GM12874 (cell line): ENCODE data around the gene IQCB1.

ENCODE experiments used
- TF ChIP-seq, protein P1 (sequence below): IDR thresholded peaks from 2 replicates; pipeline ENCODE4 v1.5.1; 2011; ENCODE audit warnings: low read depth, mild to moderate bottlenecking, control low read depth, low read length, moderate library complexity; ENCODE audit not compliant: insufficient read depth

The IQCB1 gene, protein sequence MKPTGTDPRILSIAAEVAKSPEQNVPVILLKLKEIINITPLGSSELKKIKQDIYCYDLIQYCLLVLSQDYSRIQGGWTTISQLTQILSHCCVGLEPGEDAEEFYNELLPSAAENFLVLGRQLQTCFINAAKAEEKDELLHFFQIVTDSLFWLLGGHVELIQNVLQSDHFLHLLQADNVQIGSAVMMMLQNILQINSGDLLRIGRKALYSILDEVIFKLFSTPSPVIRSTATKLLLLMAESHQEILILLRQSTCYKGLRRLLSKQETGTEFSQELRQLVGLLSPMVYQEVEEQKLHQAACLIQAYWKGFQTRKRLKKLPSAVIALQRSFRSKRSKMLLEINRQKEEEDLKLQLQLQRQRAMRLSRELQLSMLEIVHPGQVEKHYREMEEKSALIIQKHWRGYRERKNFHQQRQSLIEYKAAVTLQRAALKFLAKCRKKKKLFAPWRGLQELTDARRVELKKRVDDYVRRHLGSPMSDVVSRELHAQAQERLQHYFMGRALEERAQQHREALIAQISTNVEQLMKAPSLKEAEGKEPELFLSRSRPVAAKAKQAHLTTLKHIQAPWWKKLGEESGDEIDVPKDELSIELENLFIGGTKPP

DNA sequence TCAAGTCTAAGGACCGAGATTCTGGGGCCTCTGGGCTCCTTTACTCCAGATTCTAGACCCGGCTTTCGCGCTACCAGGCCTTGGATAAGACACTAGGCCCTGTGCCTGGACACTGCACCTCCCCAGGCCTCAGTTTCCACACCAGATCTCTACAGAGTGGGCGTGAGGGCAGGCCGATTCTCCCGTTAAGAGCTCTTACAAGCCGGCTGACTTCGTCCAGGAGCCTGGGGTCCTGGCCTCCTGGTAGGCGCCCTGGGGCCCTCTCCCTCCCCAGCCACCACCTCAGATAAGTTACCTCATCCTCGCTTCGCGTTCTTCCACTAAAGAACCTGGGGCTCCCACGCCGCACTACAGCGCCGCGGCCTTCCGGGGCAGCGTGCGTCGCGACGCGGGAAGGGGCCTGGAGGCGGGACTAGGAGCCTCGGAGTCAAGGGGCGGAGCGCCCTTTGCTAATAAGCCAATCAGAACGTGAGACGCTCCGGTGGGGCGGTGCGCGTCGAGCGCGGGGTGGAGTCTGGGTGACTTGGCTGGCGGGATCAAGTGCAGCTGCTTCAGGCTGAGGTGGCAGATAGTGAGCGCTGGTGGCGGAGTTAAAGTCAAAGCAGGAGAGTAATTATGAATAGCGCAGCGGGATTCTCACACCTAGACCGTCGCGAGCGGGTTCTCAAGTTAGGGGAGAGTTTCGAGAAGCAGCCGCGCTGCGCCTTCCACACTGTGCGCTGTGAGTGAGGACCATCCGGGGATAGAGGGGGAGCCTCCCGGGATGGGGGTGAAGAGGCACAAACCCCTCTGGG is at the start of gene IQCB1, which contains the start of gene EAF2:
IQCB1 (minus strand) TSS at position 390 of the 794 bp plus-strand sequence. CDS start 6,100 bp downstream, outside the sequence.
EAF2 (plus strand) TSS at position 539 of the 794 bp plus-strand sequence; CDS start at position 616, 77 bp downstream.
- TF ChIP-seq, protein P1, sequence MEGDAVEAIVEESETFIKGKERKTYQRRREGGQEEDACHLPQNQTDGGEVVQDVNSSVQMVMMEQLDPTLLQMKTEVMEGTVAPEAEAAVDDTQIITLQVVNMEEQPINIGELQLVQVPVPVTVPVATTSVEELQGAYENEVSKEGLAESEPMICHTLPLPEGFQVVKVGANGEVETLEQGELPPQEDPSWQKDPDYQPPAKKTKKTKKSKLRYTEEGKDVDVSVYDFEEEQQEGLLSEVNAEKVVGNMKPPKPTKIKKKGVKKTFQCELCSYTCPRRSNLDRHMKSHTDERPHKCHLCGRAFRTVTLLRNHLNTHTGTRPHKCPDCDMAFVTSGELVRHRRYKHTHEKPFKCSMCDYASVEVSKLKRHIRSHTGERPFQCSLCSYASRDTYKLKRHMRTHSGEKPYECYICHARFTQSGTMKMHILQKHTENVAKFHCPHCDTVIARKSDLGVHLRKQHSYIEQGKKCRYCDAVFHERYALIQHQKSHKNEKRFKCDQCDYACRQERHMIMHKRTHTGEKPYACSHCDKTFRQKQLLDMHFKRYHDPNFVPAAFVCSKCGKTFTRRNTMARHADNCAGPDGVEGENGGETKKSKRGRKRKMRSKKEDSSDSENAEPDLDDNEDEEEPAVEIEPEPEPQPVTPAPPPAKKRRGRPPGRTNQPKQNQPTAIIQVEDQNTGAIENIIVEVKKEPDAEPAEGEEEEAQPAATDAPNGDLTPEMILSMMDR = no peak

DNA sequence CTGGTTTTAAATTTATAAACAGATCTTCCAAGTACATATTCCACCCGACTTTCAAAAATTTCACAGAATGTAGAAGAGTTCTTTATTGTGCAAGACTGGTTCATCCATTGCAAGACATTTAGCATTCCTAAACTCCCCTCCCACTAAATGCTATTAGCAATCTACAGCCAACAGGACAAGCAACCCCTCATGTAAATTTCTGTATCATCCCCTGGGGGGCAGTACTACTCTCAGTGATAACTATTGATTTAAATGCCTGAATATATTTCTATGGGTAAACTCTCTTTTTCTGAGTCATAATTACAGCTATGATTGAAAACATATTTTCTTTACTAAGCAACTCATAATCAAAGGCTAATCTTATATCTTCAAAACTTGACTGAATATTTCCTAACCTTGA is 48.6 kb upstream of the IQCB1 start:
- TF ChIP-seq, protein P1 = peak; percentile 14; the same call in 1 of the 2 replicates

DNA sequence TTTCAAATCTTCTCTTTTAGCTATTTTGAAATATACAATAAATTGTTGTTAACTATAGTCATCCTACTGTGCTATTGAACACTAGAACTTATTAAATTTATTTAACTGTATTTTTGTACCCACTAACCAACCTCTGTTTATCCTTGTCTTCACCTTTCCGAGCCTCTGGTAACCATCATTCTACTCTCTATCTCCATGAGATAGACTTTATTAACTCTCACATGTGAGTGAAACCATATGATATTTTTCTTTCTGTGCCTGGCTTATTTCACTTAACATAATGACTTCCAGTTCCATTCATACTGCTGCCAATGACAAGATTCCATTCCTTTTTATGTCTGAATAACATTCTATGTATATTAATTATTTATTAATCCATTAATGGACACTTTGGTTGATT is 43.6 kb upstream of the IQCB1 start:
- TF ChIP-seq, protein P1 = no peak

DNA sequence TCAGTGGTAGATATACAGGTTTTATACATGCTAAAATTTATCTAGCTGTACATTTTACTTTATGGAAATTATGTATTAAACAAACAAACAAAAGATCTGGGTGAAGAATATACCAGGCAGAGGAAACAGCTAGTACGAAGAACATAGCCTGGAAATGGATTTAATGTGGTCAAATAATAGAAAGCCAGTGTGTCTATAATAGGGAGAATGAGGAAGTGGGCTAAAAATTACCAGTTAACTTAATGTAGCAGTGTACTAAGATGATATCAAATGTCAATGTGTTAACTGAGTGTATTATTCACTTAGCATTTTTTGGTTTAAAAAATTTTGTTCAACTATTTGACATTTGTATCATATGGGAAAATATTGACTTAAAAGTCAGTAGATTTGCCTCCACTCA is 36.6 kb upstream of the IQCB1 start:
- TF ChIP-seq, protein P1 = no peak

DNA sequence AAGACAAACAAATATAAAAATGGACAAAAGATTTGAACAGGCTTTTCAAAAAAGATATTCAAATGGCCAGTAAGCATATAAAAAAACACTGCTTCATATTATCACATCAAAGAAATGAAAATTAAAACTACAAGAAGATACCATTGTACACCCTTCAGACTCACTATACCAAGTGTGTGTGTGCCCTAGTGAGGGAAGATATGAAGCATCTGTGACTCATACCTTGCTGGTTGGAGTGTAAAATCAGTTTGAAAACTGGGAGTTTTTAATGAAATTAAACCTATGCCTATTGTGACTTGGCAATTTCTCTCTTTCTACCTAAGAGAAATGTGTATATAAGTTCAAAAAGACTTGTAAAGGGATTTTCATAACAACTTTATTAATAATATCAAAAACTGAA is 35.9 kb upstream of the IQCB1 start:
- TF ChIP-seq, protein P1 = no peak

DNA sequence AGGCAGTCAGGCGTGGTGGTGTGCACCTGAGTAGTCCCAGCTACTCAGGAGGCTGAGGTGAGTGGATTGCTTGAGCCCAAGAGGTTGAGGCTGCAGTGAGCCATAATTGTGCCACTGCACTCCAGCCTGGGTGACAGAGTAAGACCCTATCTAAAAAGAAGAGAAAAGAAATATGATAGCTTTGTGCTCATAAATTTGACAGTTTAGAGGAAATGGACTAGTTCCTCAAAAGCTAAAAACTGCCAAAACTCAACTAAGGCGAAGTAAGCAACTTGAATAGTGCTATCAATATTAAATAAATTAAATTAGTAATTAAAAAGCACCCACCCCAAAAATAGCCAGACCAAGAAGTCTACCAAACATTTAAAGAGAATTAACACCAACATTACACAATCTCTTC is 34.9 kb upstream of the IQCB1 start:
- TF ChIP-seq, protein P1 = no peak

DNA sequence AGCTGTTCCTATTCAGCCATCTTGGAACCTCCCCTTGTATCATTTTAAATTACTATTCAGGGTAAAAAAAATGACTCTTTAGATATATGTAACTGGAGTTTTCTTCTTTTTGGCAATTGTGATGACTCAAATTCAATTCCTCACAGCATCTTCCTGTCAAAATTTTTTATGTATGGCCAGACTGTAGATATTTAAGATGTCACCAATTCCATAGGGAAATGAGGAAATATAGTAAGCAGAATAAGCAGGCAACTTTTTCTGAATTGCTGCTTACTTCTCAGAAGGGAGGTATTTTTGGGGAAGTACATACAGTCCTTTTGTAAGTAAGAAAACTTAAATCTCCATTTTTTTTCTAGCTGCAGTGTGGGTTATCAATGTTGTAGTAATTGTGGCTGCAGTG is 28.9 kb upstream of the IQCB1 start:
- TF ChIP-seq, protein P1 = no peak
